Erythroblast (primary cell): ENCODE measurements around the gene GLIS1.

Source experiments
- GATA1 ChIP-seq: IDR thresholded peaks from 2 replicates; pipeline ENCODE4 v1.6.1; 2011; ENCODE audit warnings: low read depth, mild to moderate bottlenecking, control low read depth, low read length, moderate library complexity
- POLR2A ChIP-seq: IDR thresholded peaks from 2 replicates; pipeline ENCODE4 v1.6.1; 2011; ENCODE audit warnings: mild to moderate bottlenecking, low read length

GRCh38 chr1:53629101-53629691 is 109.8 kb downstream of the GLIS1 start:
- TF ChIP-seq POLR2A (no peak), GATA1 (no peak)
